GM18502 (cell line): ENCODE measurements around the gene PTPN11.

Experiments
- ATAC-seq: cut with Tn5 transposase; IDR thresholded peaks from one replicate; pipeline ENCODE4 v1.9.1; 2021; ENCODE audit warnings: mild to moderate bottlenecking; ENCODE audit not compliant: unreplicated experiment, poor library complexity

Gene PTPN11

GRCh38 chr12:112535637-112536366 lies 117.1 kb downstream of the PTPN11 start:
- ATAC-seq, result no peak

GRCh38 chr12:112536367-112536730 lies 117.6 kb downstream of the PTPN11 start:
- ATAC-seq, result no peak

GRCh38 chr12:112537710-112538396 lies 119.1 kb downstream of the PTPN11 start:
- no peak for ATAC-seq

- ATAC-seq, result no peak
Measured at GRCh38 chr12:112538740-112539139, 120.0 kb downstream of the PTPN11 start.

- no peak for ATAC-seq
Measured at GRCh38 chr12:112539221-112539620, 120.5 kb downstream of the PTPN11 start.

- ATAC-seq, result no peak
Measured at GRCh38 chr12:112540021-112540420, 121.3 kb downstream of the PTPN11 start.

GRCh38 chr12:112543751-112544150 lies 125.0 kb downstream of the PTPN11 start:
- no peak for ATAC-seq

GRCh38 chr12:112546339-112546738 lies 127.6 kb downstream of the PTPN11 start:
- no peak for ATAC-seq

- no peak for ATAC-seq
Measured at GRCh38 chr12:112546996-112547395, 128.2 kb downstream of the PTPN11 start.

- no peak for ATAC-seq
Measured at GRCh38 chr12:112549031-112549430, 130.3 kb downstream of the PTPN11 start.

GRCh38 chr12:112551681-112552080 lies 132.9 kb downstream of the PTPN11 start:
- ATAC-seq, result no peak

- ATAC-seq, result no peak
Measured at GRCh38 chr12:112555621-112556233, 137.0 kb downstream of the PTPN11 start.

GRCh38 chr12:112557951-112558630 lies 139.3 kb downstream of the PTPN11 start:
- ATAC-seq, result no peak
